Measurements from ENCODE around the gene RAPGEF2. TPM values are rescaled to one million over a fixed set of nuclear protein-coding genes. Genes with fewer than 3 reads are reported as not detected.

Gene RAPGEF2
- total RNA-seq, 1 donor from 2014 or later: 38.9 TPM

GRCh38 chr4:159101988-159102621 is 774 bp upstream of the RAPGEF2 start:
- DNase-seq (ENCODE audit: low read depth): no peak
- H3K4me3 ChIP-seq (ENCODE audit: low read depth, low read length): peak overlapping the region; percentile 87
- TF ChIP-seq CTCF (conservative IDR thresholded peaks at IDR 0.05; ENCODE audit: low read depth, low read length): no peak

- DNase-seq (ENCODE audit: low read depth): no peak
- H3K4me3 ChIP-seq (ENCODE audit: low read depth, low read length): peak overlapping the region; percentile 87
- no peak for TF ChIP-seq CTCF (conservative IDR thresholded peaks at IDR 0.05; ENCODE audit: low read depth, low read length)
Measured at GRCh38 chr4:159103384-159103990, 608 bp downstream of the RAPGEF2 start.

GRCh38 chr4:159104694-159105414 is 2.0 kb downstream of the RAPGEF2 start:
- peak; percentile 15 for TF ChIP-seq CTCF (conservative IDR thresholded peaks at IDR 0.05; ENCODE audit: low read depth, low read length)
- peak overlapping the region; percentile 87 for H3K4me3 ChIP-seq (ENCODE audit: low read depth, low read length)
- DNase-seq (ENCODE audit: low read depth): no peak

- no peak for TF ChIP-seq CTCF (conservative IDR thresholded peaks at IDR 0.05; ENCODE audit: low read depth, low read length)
- DNase-seq (ENCODE audit: low read depth): no peak
- peak overlapping the region; percentile 87 for H3K4me3 ChIP-seq (ENCODE audit: low read depth, low read length)
Measured at GRCh38 chr4:159105761-159106243, 2.9 kb downstream of the RAPGEF2 start.

GRCh38 chr4:159106636-159107035 is 3.8 kb downstream of the RAPGEF2 start:
- no peak for DNase-seq (ENCODE audit: low read depth)
- H3K4me3 ChIP-seq (ENCODE audit: low read depth, low read length): no peak overlapping the region
- TF ChIP-seq CTCF (conservative IDR thresholded peaks at IDR 0.05; ENCODE audit: low read depth, low read length): no peak

- no peak for TF ChIP-seq CTCF (conservative IDR thresholded peaks at IDR 0.05; ENCODE audit: low read depth, low read length)
- no peak for DNase-seq (ENCODE audit: low read depth)
- no peak overlapping the region for H3K4me3 ChIP-seq (ENCODE audit: low read depth, low read length)
Measured at GRCh38 chr4:159107203-159107925, 4.5 kb downstream of the RAPGEF2 start.

Data from epithelial cell of proximal tubule (primary cell).